SU-DHL-6 (cell line): ENCODE measurements around the gene TTC39B.

Source experiments
- H2AFZ ChIP-seq: fragments of 200-600 bp; sonication (generic); 2 replicates; pipeline ENCODE4 v1.6.1; 2014; ENCODE audit warnings: low read depth, mild to moderate bottlenecking, moderate library complexity, mixed read lengths, antibody characterized with exemption, low read length; ENCODE audit not compliant: severe bottlenecking
- H3F3A ChIP-seq: fragments of 200-600 bp; shearing (Covaris generic); 2 replicates; pipeline ENCODE4 v1.6.0; 2016; ENCODE audit warnings: antibody characterized with exemption, mild to moderate bottlenecking; ENCODE audit not compliant: insufficient read depth
- H3K27ac ChIP-seq: fragments of 200-600 bp; sonication (generic); 2 replicates; pipeline ENCODE4 v1.5.1; 2016; ENCODE audit warnings: low read depth, mild to moderate bottlenecking, low read length, moderate library complexity, mixed read lengths
- H3K27me3 ChIP-seq: fragments of 200-600 bp; sonication (generic), shearing (Covaris generic); 2 replicates; pipeline ENCODE4 v1.6.0; 2014; ENCODE audit warnings: mild to moderate bottlenecking, low read length
- H3K36me3 ChIP-seq: fragments of 200-600 bp; sonication (generic); 2 replicates; pipeline ENCODE4 v1.6.1; 2014; ENCODE audit warnings: mild to moderate bottlenecking, low read length, mixed read lengths
- H3K4me2 ChIP-seq: fragments of 300-600, 200-600 bp; shearing (Covaris generic), sonication (generic); 2 replicates; pipeline ENCODE4 v1.6.0; 2014; ENCODE audit warnings: low read length, low read depth, mild to moderate bottlenecking; ENCODE audit not compliant: poor library complexity, severe bottlenecking
- H3K4me3 ChIP-seq: fragments of 200-600 bp; sonication (generic); 2 replicates; pipeline ENCODE4 v1.5.1; 2014; ENCODE audit warnings: antibody characterized with exemption, low read length, mild to moderate bottlenecking, mixed read lengths; ENCODE audit not compliant: insufficient read depth, poor library complexity, severe bottlenecking
- H3K79me2 ChIP-seq: fragments of 200-600 bp; sonication (generic); 2 replicates; pipeline ENCODE4 v1.6.1; 2014; ENCODE audit warnings: mild to moderate bottlenecking, low read length, moderate library complexity; ENCODE audit not compliant: insufficient read depth
- H3K9ac ChIP-seq: fragments of 200-600 bp; sonication (generic); 2 replicates; pipeline ENCODE4 v1.7.0; 2014; ENCODE audit warnings: mild to moderate bottlenecking, low read length
- H3K9me2 ChIP-seq: fragments of 200-600 bp; sonication (generic); replicated peaks from 2 replicates; pipeline ENCODE4 v1.6.1; 2014; ENCODE audit warnings: low read length; ENCODE audit not compliant: insufficient read depth
- H3K9me3 ChIP-seq: fragments of 200-600 bp; sonication (generic); 2 replicates; pipeline ENCODE4 v1.6.1; 2014; ENCODE audit warnings: low read length, mixed read lengths; ENCODE audit not compliant: insufficient read depth
- H4K20me1 ChIP-seq: fragments of 200-600 bp; sonication (generic); 2 replicates; pipeline ENCODE4 v1.6.1; 2014; ENCODE audit warnings: low read depth, mild to moderate bottlenecking, antibody characterized with exemption, low read length, moderate library complexity, mixed read lengths
- EZH2phosphoT487 ChIP-seq: fragments of 200-600 bp; sonication (generic), shearing (Covaris generic); conservative IDR thresholded peaks from 2 replicates; pipeline ENCODE4 v1.6.1; 2018; ENCODE audit warnings: mild to moderate bottlenecking, antibody characterized with exemption, low read length, moderate library complexity, mixed read lengths
- TF ChIP-seq, protein P1 (sequence below): fragments of 200-600 bp; sonication (generic); IDR thresholded peaks from one replicate; pipeline ENCODE4 v1.5.1; 2017; ENCODE audit warnings: antibody characterized with exemption, mild to moderate bottlenecking, low read length, moderate library complexity; ENCODE audit not compliant: insufficient read depth, poor library complexity, severe bottlenecking

The TTC39B gene

DNA sequence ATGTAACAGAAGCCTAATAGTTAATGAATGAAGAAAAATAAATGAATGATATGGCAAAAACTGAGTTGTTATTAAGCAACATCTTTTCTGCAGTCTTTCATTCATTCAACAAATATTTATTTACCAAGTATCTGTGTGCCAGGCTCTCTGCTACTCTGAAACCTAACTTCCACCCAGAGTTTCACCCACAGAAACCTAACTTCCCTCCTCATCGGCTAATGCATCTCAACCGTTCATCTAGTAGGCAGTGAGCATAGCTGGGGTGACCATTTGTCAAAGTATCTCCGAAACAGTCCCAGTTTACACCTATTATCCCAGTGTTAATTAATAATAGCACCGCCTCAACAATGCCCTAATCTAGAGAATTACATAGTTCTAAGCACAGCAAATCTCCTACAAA is 1.5 kb downstream of the TTC39B start:
- no peak overlapping the region for H3K27ac ChIP-seq
- TF ChIP-seq, protein P1, sequence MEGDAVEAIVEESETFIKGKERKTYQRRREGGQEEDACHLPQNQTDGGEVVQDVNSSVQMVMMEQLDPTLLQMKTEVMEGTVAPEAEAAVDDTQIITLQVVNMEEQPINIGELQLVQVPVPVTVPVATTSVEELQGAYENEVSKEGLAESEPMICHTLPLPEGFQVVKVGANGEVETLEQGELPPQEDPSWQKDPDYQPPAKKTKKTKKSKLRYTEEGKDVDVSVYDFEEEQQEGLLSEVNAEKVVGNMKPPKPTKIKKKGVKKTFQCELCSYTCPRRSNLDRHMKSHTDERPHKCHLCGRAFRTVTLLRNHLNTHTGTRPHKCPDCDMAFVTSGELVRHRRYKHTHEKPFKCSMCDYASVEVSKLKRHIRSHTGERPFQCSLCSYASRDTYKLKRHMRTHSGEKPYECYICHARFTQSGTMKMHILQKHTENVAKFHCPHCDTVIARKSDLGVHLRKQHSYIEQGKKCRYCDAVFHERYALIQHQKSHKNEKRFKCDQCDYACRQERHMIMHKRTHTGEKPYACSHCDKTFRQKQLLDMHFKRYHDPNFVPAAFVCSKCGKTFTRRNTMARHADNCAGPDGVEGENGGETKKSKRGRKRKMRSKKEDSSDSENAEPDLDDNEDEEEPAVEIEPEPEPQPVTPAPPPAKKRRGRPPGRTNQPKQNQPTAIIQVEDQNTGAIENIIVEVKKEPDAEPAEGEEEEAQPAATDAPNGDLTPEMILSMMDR: no peak
- no peak for TF ChIP-seq EZH2phosphoT487
- H3K4me3 ChIP-seq: no peak overlapping the region
- no peaks in the 10 kb centered on the region for H3K9me2 ChIP-seq
- peaks cover 12% of the 10 kb centered on the region for H3F3A ChIP-seq
- H2AFZ ChIP-seq: no peak overlapping the region
- no peaks in the 10 kb centered on the region for H3K36me3 ChIP-seq
- no peak overlapping the region for H3K4me2 ChIP-seq
- H3K9me3 ChIP-seq: no peaks in the 10 kb centered on the region
- no peaks in the 10 kb centered on the region for H3K79me2 ChIP-seq
- H3K9ac ChIP-seq: no peak overlapping the region
- H4K20me1 ChIP-seq: no peaks in the 10 kb centered on the region
- no peaks in the 10 kb centered on the region for H3K27me3 ChIP-seq

DNA sequence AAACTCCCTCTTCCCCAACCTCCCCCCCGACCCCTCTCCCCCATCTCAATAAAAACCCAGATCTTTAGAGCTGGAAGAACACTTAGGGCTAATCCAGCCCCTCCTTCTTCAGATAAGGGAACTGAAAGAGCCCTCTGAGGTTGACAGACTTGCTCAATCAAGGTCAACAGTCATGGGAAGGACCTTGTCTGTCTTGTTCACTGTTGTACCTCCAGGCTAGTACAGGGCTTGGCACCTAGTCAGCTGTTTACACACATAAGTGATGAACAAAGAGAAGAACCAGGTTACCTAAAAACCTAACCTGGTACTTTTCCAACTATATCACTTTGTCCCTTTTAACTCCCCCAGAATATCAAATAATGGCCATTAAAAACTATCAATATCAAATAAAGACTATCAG is 2.4 kb downstream of the TTC39B start:
- no peaks in the 10 kb centered on the region for H3K9me2 ChIP-seq
- no peak overlapping the region for H3K27ac ChIP-seq
- no peak overlapping the region for H3K4me3 ChIP-seq
- H3K27me3 ChIP-seq: no peaks in the 10 kb centered on the region
- H3K9me3 ChIP-seq: no peaks in the 10 kb centered on the region
- H2AFZ ChIP-seq: no peak overlapping the region
- no peak overlapping the region for H3K9ac ChIP-seq
- no peaks in the 10 kb centered on the region for H3K79me2 ChIP-seq
- TF ChIP-seq EZH2phosphoT487: no peak
- TF ChIP-seq, protein P1: no peak
- no peak overlapping the region for H3K4me2 ChIP-seq
- no peaks in the 10 kb centered on the region for H4K20me1 ChIP-seq
- H3K36me3 ChIP-seq: no peaks in the 10 kb centered on the region
- H3F3A ChIP-seq: peaks cover 12% of the 10 kb centered on the region

DNA sequence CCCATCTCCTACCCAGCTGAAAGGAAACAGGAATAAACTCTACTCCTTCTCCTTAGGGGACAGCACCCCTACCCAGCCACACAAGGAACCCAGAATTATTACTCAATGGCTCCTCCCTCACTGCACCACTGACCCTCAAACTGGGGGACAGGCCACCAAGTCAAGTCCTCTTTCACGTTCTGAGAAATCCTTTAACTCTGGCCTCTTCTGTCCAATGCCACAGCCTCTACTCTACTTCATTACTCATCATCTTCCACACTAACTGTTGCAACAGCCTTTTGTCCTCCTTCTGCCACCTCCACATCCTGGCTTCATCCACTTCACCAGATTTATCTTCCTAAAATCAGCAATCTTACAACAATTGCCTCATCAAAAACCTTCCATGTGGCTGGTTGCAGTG is 6.8 kb downstream of the TTC39B start:
- Histone ChIP-seq H3K79me2 (no peaks in the 10 kb centered on the region), H4K20me1 (no peaks in the 10 kb centered on the region), H3K4me2 (no peak overlapping the region), H3F3A (no peaks in the 10 kb centered on the region), H3K9me2 (no peaks in the 10 kb centered on the region), H3K27me3 (no peaks in the 10 kb centered on the region), H3K27ac (no peak overlapping the region), H3K4me3 (no peak overlapping the region), H2AFZ (no peak overlapping the region), H3K9me3 (no peaks in the 10 kb centered on the region), H3K9ac (no peak overlapping the region), H3K36me3 (no peaks in the 10 kb centered on the region)
- TF ChIP-seq, protein P1: no peak
- TF ChIP-seq EZH2phosphoT487: no peak
